Thyroid gland (tissue), 4 donors: ENCODE results near the gene SCFD2.

Experiments used
- CTCF ChIP-seq, 6 experiments: fragments of 200-600 bp in 3 of 6; fragments of 450-650 bp in 3 of 6; sonication (generic) in 3 of 6; IDR thresholded peaks; one replicate each; pipeline ENCODE4 v1.5.1; 2016 to 2019; ENCODE audit warnings: antibody characterized with exemption in 6 of 6, mild to moderate bottlenecking in 2 of 6, inconsistent platforms in 1 of 6, moderate library complexity in 1 of 6
- POLR2A ChIP-seq, 2 donors: fragments of 450-650 bp; IDR thresholded peaks; one replicate each; pipeline ENCODE4 v1.6.1; 2017; ENCODE audit warnings: antibody characterized with exemption in 2 of 2, mild to moderate bottlenecking in 2 of 2, moderate library complexity in 1 of 2

GRCh38 chr4:53274609-53275268 lies 91.1 kb downstream of the SCFD2 start:
- TF ChIP-seq POLR2A (IDR thresholded peaks at IDR 0.05), result no peak
- no peak for TF ChIP-seq CTCF (IDR thresholded peaks at IDR 0.05)
